Measurements from ENCODE around the gene OMD. TPM values are rescaled to one million over a fixed set of nuclear protein-coding genes. Genes with fewer than 3 reads are reported as not detected.

Gene OMD
- total RNA-seq: not detected

GRCh38 chr9:92424340-92424739, at the start of gene OMD:
TSS of gene OMD (minus strand) at chr9:92424471. CDS start at chr9:92417558, 6,913 bp downstream.
- no peak for DNase-seq
- ChIA-PET CTCF (no interaction called here), POLR2A (no interaction called here)
- Mint-ChIP-seq H3K27ac (no peak within 1 kb of the TSS), H3K27me3 (no peaks in the 10 kb centered on the region), H3K9me3 (no peaks in the 10 kb centered on the region), H3K4me1 (ENCODE audit: low read depth) (no peaks in the 10 kb centered on the region), H3K4me3 (no peak within 1 kb of the TSS), H3K36me3 (no peaks in the 10 kb centered on the region)
- intact Hi-C loops (cut with micrococcal nuclease): no loop called here

GRCh38 chr9:92468206-92468605, 43.9 kb upstream of the OMD start:
- Mint-ChIP-seq H3K4me3 (no peak overlapping the region), H3K27me3 (no peaks in the 10 kb centered on the region), H3K36me3 (no peaks in the 10 kb centered on the region), H3K4me1 (ENCODE audit: low read depth) (no peaks in the 10 kb centered on the region), H3K27ac (no peak overlapping the region), H3K9me3 (no peaks in the 10 kb centered on the region)
- ChIA-PET CTCF (no interaction called here), POLR2A (no interaction called here)
- no peak for DNase-seq
- intact Hi-C loops (cut with micrococcal nuclease): no loop called here

- Mint-ChIP-seq H3K4me1 (ENCODE audit: low read depth) (no peaks in the 10 kb centered on the region), H3K27me3 (no peaks in the 10 kb centered on the region), H3K9me3 (no peaks in the 10 kb centered on the region), H3K27ac (no peak overlapping the region), H3K4me3 (no peak overlapping the region), H3K36me3 (no peaks in the 10 kb centered on the region)
- ChIA-PET CTCF (no interaction called here), POLR2A (no interaction called here)
- DNase-seq: no peak
- intact Hi-C loops (cut with micrococcal nuclease): no loop called here
Measured at GRCh38 chr9:92467511-92467910, 43.2 kb upstream of the OMD start.

GRCh38 chr9:92467041-92467440, 42.8 kb upstream of the OMD start:
- no peaks in the 10 kb centered on the region for H3K4me1 Mint-ChIP-seq (ENCODE audit: low read depth)
- ChIA-PET POLR2A (no interaction called here), CTCF (no interaction called here)
- H3K4me3 Mint-ChIP-seq: no peak overlapping the region
- H3K9me3 Mint-ChIP-seq: no peaks in the 10 kb centered on the region
- no peak for DNase-seq
- H3K36me3 Mint-ChIP-seq: no peaks in the 10 kb centered on the region
- no peaks in the 10 kb centered on the region for H3K27me3 Mint-ChIP-seq
- intact Hi-C loops (cut with micrococcal nuclease): no loop called here
- H3K27ac Mint-ChIP-seq: no peak overlapping the region

- no peak for DNase-seq
- no peak overlapping the region for H3K4me3 Mint-ChIP-seq
- no peaks in the 10 kb centered on the region for H3K36me3 Mint-ChIP-seq
- CTCF ChIA-PET: interaction anchor here (0.6 kb wide), 1 partner anchor 25 kb away, joined by 3 read pairs; no protein-coding TSS in a partner anchor
- H3K27me3 Mint-ChIP-seq: no peaks in the 10 kb centered on the region
- H3K4me1 Mint-ChIP-seq (ENCODE audit: low read depth): no peaks in the 10 kb centered on the region
- H3K27ac Mint-ChIP-seq: no peak overlapping the region
- intact Hi-C loops (cut with micrococcal nuclease): no loop called here
- POLR2A ChIA-PET: no interaction called here
- H3K9me3 Mint-ChIP-seq: no peaks in the 10 kb centered on the region
Measured at GRCh38 chr9:92463984-92464383, 39.7 kb upstream of the OMD start.

GRCh38 chr9:92463387-92463786, 39.1 kb upstream of the OMD start:
- no peaks in the 10 kb centered on the region for H3K9me3 Mint-ChIP-seq
- no peak for DNase-seq
- ChIA-PET POLR2A (no interaction called here), CTCF (interaction anchor here (0.6 kb wide), 1 partner anchor 24 kb away, joined by 3 read pairs; no protein-coding TSS in a partner anchor)
- H3K4me1 Mint-ChIP-seq (ENCODE audit: low read depth): no peaks in the 10 kb centered on the region
- no peak overlapping the region for H3K4me3 Mint-ChIP-seq
- H3K27me3 Mint-ChIP-seq: no peaks in the 10 kb centered on the region
- intact Hi-C loops (cut with micrococcal nuclease): no loop called here
- no peaks in the 10 kb centered on the region for H3K36me3 Mint-ChIP-seq
- no peak overlapping the region for H3K27ac Mint-ChIP-seq

GRCh38 chr9:92457576-92457975, 33.3 kb upstream of the OMD start:
- H3K27me3 Mint-ChIP-seq: no peaks in the 10 kb centered on the region
- no peaks in the 10 kb centered on the region for H3K9me3 Mint-ChIP-seq
- no peaks in the 10 kb centered on the region for H3K4me1 Mint-ChIP-seq (ENCODE audit: low read depth)
- intact Hi-C loops (cut with micrococcal nuclease): no loop called here
- no peak overlapping the region for H3K27ac Mint-ChIP-seq
- H3K4me3 Mint-ChIP-seq: no peak overlapping the region
- ChIA-PET POLR2A (no interaction called here), CTCF (no interaction called here)
- H3K36me3 Mint-ChIP-seq: no peaks in the 10 kb centered on the region
- DNase-seq: no peak

GRCh38 chr9:92455217-92455616, 30.9 kb upstream of the OMD start:
- POLR2A ChIA-PET: no interaction called here
- Mint-ChIP-seq H3K9me3 (peaks cover 3% of the 10 kb centered on the region), H3K27ac (no peak overlapping the region), H3K4me3 (no peak overlapping the region), H3K4me1 (ENCODE audit: low read depth) (no peaks in the 10 kb centered on the region), H3K27me3 (no peaks in the 10 kb centered on the region), H3K36me3 (no peaks in the 10 kb centered on the region)
- no peak for DNase-seq
- intact Hi-C loops (cut with micrococcal nuclease): no loop called here
- CTCF ChIA-PET: interaction anchor here (1.3 to 1.4 kb wide), 2 partner anchors 127 to 315 kb away, joined by 3 to 4 read pairs; no protein-coding TSS in a partner anchor

- Mint-ChIP-seq H3K9me3 (peaks cover 3% of the 10 kb centered on the region), H3K27me3 (no peaks in the 10 kb centered on the region), H3K36me3 (no peaks in the 10 kb centered on the region), H3K4me3 (no peak overlapping the region), H3K27ac (no peak overlapping the region), H3K4me1 (ENCODE audit: low read depth) (no peaks in the 10 kb centered on the region)
- intact Hi-C loops (cut with micrococcal nuclease): loop anchor here (10.0 kb wide), 1 partner anchor 122 kb away; the partner anchor contains the start of genes CENPP and NOL8
- ChIA-PET CTCF (interaction anchor here (1.1 kb wide), 1 partner anchor 306 kb away, joined by 4 read pairs; no protein-coding TSS in a partner anchor), POLR2A (no interaction called here)
- no peak for DNase-seq
Measured at GRCh38 chr9:92446536-92446935, 22.3 kb upstream of the OMD start.

GRCh38 chr9:92444841-92445240, 20.6 kb upstream of the OMD start:
- Mint-ChIP-seq H3K4me1 (ENCODE audit: low read depth) (peaks cover 11% of the 10 kb centered on the region), H3K27me3 (no peaks in the 10 kb centered on the region), H3K36me3 (no peaks in the 10 kb centered on the region), H3K27ac (no peak overlapping the region), H3K4me3 (no peak overlapping the region), H3K9me3 (no peaks in the 10 kb centered on the region)
- no peak for DNase-seq
- CTCF ChIA-PET: interaction anchor here (0.9 kb wide), 1 partner anchor 304 kb away, joined by 3 read pairs; no protein-coding TSS in a partner anchor
- intact Hi-C loops (cut with micrococcal nuclease): loop anchor here (10.0 kb wide), 1 partner anchor 120 kb away; the partner anchor contains the start of genes CENPP and NOL8
- POLR2A ChIA-PET: interaction anchor here (0.7 kb wide), 1 partner anchor 201 kb away, joined by 3 read pairs; no protein-coding TSS in a partner anchor

GRCh38 chr9:92440751-92441046, 16.4 kb upstream of the OMD start:
- Mint-ChIP-seq H3K4me1 (ENCODE audit: low read depth) (peaks cover 12% of the 10 kb centered on the region), H3K27ac (no peak overlapping the region), H3K36me3 (no peaks in the 10 kb centered on the region), H3K9me3 (no peaks in the 10 kb centered on the region), H3K4me3 (no peak overlapping the region), H3K27me3 (no peaks in the 10 kb centered on the region)
- intact Hi-C loops (cut with micrococcal nuclease): loop anchor here (10.0 kb wide), 1 partner anchor 116 kb away; the partner anchor contains the start of genes CENPP and NOL8
- ChIA-PET CTCF (interaction anchor here (1.0 kb wide), 1 partner anchor 303 kb away, joined by 3 read pairs; no protein-coding TSS in a partner anchor), POLR2A (no interaction called here)
- DNase-seq: no peak

- peaks cover 12% of the 10 kb centered on the region for H3K4me1 Mint-ChIP-seq (ENCODE audit: low read depth)
- DNase-seq: no peak
- no peak overlapping the region for H3K4me3 Mint-ChIP-seq
- H3K36me3 Mint-ChIP-seq: no peaks in the 10 kb centered on the region
- no peaks in the 10 kb centered on the region for H3K9me3 Mint-ChIP-seq
- intact Hi-C loops (cut with micrococcal nuclease): loop anchor here (5.0 to 10.0 kb wide), 2 partner anchors 115 to 303 kb away; partner anchors contain the start of genes CENPP and NOL8
- H3K27me3 Mint-ChIP-seq: no peaks in the 10 kb centered on the region
- H3K27ac Mint-ChIP-seq: no peak overlapping the region
- POLR2A ChIA-PET: no interaction called here
- CTCF ChIA-PET: interaction anchor here (1.0 kb wide), 1 partner anchor 302 kb away, joined by 3 read pairs; no protein-coding TSS in a partner anchor
Measured at GRCh38 chr9:92439921-92440750, 15.9 kb upstream of the OMD start.
